SIG-M5 (cell line): ENCODE data around the gene TAF4.
"Not testable (repeated sequence)": the region's sequence is repeated elsewhere in the genome, so short reads cannot be mapped to it uniquely, and the experiment has no call there.

Experiments
- DNase-seq: peaks from one replicate; lab custom pipeline; 2025; lab: John Stamatoyannopoulos, UW

The TAF4 gene

DNA sequence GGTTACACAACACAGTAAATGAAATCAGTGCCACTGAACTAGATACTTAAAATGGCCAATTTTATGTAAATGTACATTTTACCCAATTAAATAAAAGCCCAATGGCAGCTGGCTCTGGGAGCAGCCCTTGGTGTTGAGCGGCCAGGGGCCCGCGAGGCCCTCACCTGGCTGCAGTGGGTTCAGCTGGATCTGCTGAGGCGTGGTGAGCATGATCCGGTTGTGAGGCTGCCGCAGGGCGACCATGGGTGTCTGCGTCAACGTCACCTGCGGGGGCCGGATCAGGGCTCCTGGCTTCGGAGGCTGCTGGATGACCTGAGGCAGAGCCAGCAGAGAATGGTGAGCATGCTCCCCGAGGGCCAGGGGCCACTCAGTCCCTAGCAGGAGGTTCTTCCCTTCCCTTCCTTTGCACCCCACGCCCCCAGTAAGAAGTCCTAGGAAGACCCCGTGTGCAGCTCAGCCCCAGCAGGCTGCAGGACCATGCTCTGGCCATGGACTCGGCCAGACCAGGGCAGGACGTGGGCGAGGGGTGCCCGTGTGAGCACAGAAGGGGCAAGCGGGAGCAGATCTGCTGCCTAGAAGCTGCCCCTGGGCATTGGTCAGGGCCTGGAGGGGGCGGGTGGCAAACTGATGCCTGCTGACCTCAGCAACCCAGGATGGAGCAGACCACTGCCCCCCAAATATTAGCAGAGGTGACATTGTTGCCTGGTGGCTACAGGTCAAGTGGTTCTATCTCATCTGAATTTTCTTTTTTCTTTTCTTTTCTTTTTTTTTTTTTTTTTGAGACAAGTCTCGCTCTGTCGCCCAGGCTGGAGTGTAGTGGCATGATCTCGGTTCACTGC lies 61.9 kb downstream of the TAF4 start:
- no peak for DNase-seq

GRCh38 chr20:62002882-62003480 lies 62.7 kb downstream of the TAF4 start:
- no peak for DNase-seq

DNA sequence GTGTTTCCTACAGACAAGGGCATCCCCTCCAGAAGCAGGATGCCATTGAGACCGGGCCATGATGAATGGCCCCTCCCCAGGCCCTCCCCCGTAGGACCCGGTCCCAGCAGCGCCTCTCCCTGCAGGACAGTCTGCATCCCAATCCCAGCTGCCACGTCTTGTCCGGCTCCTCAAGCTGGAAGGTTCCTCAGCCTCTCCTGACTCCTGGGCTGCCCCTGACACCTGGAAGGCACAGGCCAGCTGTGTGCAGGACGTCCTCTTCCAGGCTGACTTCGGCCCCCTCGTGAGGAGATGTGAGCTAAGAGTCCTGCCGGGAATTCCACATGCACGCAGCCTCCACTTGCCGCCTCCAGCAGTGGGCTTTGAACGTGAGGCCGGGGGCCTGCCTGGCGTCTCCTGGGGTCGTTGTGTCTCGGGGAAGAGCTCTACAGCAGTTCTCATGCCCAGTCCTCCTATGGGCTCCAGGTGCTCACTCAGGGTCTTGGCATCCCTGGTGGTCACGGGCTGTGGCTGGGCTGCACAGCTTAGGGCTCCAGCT lies 64.4 kb downstream of the TAF4 start:
- DNase-seq, result no peak

- no peak for DNase-seq
Measured at GRCh38 chr20:61998343-61999121, 67.1 kb downstream of the TAF4 start.

DNA sequence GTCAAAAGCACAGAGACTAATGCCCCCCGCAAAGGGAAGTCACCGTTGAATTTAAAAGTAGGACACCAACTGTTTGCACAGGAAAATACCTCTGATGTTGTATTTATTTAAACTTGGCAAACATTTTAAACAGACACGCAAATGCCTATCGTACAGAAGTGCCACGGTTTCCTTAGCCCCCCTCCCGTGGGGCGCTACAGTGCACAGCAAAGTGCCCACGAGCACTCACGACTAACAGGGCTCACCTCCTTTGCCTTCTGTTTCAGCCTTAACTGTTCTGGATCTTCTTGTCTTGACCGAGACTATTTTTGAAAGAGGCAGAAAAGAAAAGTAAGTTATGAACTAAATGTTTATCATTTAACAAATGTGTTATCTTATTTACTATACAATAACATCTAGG lies 67.8 kb downstream of the TAF4 start:
- DNase-seq, result no peak

- no peak for DNase-seq
Measured at GRCh38 chr20:61997372-61997771, 68.3 kb downstream of the TAF4 start.

- no peak for DNase-seq
Measured at GRCh38 chr20:61994546-61994945, 71.1 kb downstream of the TAF4 start.

GRCh38 chr20:61993058-61993457 lies 72.6 kb downstream of the TAF4 start:
- DNase-seq, result no peak

DNA sequence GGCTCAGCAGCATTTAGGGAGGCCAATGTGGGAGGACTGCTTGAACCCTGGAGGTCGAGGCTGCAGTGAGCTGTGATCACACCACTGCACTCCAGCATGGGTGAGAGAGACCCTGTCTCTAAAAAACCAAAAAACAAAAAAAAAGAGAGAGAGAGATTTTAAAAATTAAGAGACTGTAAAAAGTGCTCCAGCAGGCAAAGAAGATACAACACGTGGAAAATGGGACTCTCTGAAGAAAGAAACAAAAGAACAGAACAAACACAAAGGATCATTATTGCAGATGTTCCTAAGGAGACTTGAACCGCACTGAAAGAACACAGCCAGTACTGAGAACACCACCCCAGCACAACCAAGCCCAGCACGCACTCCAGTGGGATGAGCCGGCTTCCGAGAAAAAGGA lies 74.2 kb downstream of the TAF4 start:
- DNase-seq, result no peak

GRCh38 chr20:61990484-61990883 lies 75.2 kb downstream of the TAF4 start:
- no peak for DNase-seq

- no peak for DNase-seq
Measured at GRCh38 chr20:61989741-61990140, 75.9 kb downstream of the TAF4 start.

- DNase-seq, result no peak
Measured at GRCh38 chr20:61988665-61989064, 77.0 kb downstream of the TAF4 start.

GRCh38 chr20:61986762-61987321 lies 78.8 kb downstream of the TAF4 start:
- no peak for DNase-seq

GRCh38 chr20:61985096-61985495 lies 80.6 kb downstream of the TAF4 start:
- DNase-seq, result no peak

DNA sequence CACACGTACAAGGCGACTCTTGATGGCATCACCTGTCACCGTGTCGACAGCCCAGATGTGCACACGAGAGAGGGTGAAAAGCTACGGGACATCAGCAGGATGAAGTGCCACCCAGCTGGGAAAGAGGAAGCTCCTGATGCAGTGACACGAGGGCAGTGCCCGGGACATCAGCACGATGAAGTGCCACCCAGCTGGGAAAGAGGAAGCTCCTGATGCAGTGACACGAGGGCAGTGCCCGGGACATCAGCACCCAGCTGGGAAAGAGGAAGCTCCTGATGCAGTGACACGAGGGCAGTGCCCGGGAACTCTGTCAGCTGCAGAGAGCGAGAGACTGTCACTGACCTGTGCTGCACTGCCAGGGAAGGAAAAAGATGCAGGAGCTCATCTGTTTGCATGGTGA lies 81.2 kb downstream of the TAF4 start:
- DNase-seq, result not testable (repeated sequence)

DNA sequence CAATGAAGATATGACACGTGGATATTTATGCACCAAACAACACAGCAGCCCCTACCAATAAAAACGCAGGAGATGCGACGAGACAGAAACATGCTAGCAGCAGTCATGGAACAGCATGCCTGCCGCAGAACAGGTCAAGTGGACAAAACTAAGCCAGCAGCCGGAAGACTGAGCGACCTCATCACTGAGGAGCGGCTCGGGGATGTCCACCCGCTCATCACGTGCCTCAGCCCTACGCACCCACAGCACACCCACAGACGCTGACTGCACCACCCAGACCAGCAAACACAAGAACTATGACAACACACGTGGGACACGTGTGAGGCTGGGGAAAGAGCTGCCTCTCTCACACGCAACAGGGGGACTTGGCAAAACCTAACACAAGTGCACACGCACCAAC lies 81.7 kb downstream of the TAF4 start:
- no peak for DNase-seq

DNA sequence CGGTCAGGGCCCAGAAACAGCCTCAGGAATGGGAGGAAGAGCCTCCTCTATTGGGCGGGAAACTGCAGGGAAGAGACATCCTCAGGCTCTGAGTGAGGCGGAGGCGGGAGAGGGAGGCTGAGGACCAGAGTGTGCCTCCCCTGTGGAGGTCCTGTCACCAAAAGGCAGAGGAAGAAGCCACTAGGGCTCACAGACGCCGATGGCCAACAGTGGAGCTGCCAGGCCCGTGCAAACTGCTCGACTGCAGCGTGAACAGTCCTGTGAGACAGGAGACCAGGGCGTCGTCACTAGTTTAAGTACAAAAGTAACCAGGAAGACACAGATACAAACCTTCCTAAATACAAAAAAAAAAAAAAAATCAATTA lies 82.7 kb downstream of the TAF4 start:
- DNase-seq, result no peak

GRCh38 chr20:61982191-61982950 lies 83.3 kb downstream of the TAF4 start:
- no peak for DNase-seq

- not testable (repeated sequence) for DNase-seq
Measured at GRCh38 chr20:61981691-61982090, 84.0 kb downstream of the TAF4 start.

GRCh38 chr20:61980647-61981583 lies 84.8 kb downstream of the TAF4 start:
- no peak for DNase-seq
